CD14-positive monocyte (primary cell): ENCODE data around the gene OXTR. TPM values are rescaled to one million over a fixed set of nuclear protein-coding genes. Genes with fewer than 3 reads are reported as not detected.

ENCODE experiments used
- DNase-seq, 3 donors: peaks; one replicate each; pipeline ENCODE4 v3.0.0-alpha.2; 2011 to 2022
- H2AFZ ChIP-seq: 2 replicates; pipeline ENCODE4 v1.6.0; 2012; ENCODE audit warnings: mild to moderate bottlenecking, low read depth, low read length, inconsistent platforms; ENCODE audit not compliant: insufficient read depth, poor library complexity, severe bottlenecking
- H3K27ac ChIP-seq, 2 donors: 1 replicate in 1 of 2; 2 replicates in 1 of 2; pipeline ENCODE4 v1.5.1; 2012 to 2013; ENCODE audit warnings: low read length in 2 of 2, control low read depth in 1 of 2, inconsistent platforms in 1 of 2, low read depth in 1 of 2, mild to moderate bottlenecking in 1 of 2
- H3K27me3 ChIP-seq, 2 donors: one replicate each; pipeline versions ENCODE4 v1.6.0 to v1.6.1; 2011 to 2013; ENCODE audit warnings: low read length in 2 of 2; ENCODE audit not compliant: control insufficient read depth in 2 of 2, insufficient read depth in 2 of 2
- H3K36me3 ChIP-seq, 2 donors: replicated peaks in 1 of 2; 1 replicate in 1 of 2; 2 replicates in 1 of 2; pipeline versions ENCODE4 v1.5.1 to v1.6.1; 2012 to 2013; ENCODE audit warnings: low read length in 2 of 2, control low read depth in 1 of 2, inconsistent platforms in 1 of 2, mild to moderate bottlenecking in 1 of 2; ENCODE audit not compliant: insufficient read depth in 2 of 2, control insufficient read depth in 1 of 2
- H3K4me1 ChIP-seq, 2 donors: 1 replicate in 1 of 2; 2 replicates in 1 of 2; pipeline versions ENCODE4 v1.5.1 to v1.6.1; 2012 to 2013; ENCODE audit warnings: low read length in 2 of 2, control low read depth in 1 of 2, inconsistent platforms in 1 of 2, mild to moderate bottlenecking in 1 of 2, moderate library complexity in 1 of 2; ENCODE audit not compliant: insufficient read depth in 2 of 2, control insufficient read depth in 1 of 2
- H3K4me2 ChIP-seq: replicated peaks from 2 replicates; pipeline ENCODE3; 2012; ENCODE audit warnings: low read length, moderate library complexity, mild to moderate bottlenecking; ENCODE audit not compliant: poor library complexity, severe bottlenecking; ENCODE audit errors: extremely low read depth
- H3K4me3 ChIP-seq, 3 experiments: fragments of 200-600 bp in 1 of 3; sonication (generic) in 1 of 3; replicated peaks in 1 of 3; 1 replicate in 2 of 3; 2 replicates in 1 of 3; pipeline ENCODE4 v1.5.1; 2011 to 2013; ENCODE audit warnings: low read length in 3 of 3, mild to moderate bottlenecking in 3 of 3, control low read depth in 2 of 3, low read depth in 2 of 3, inconsistent platforms in 1 of 3, moderate library complexity in 1 of 3
- H3K79me2 ChIP-seq: 2 replicates; pipeline ENCODE4 v1.6.0; 2012; ENCODE audit warnings: mild to moderate bottlenecking, control low read depth, inconsistent platforms, low read length, moderate library complexity; ENCODE audit not compliant: insufficient read depth
- H3K9ac ChIP-seq: 2 replicates; pipeline ENCODE4 v1.6.0; 2017; ENCODE audit warnings: low read length, mild to moderate bottlenecking; ENCODE audit not compliant: insufficient read depth, poor library complexity, severe bottlenecking
- H3K9me3 ChIP-seq, 2 donors: replicated peaks in 1 of 2; 1 replicate in 1 of 2; 2 replicates in 1 of 2; pipeline versions ENCODE4 v1.5.1 to v1.6.1; 2012 to 2013; ENCODE audit warnings: low read length in 2 of 2, control low read depth in 1 of 2; ENCODE audit not compliant: control insufficient read depth in 1 of 2, insufficient read depth in 1 of 2
- H4K20me1 ChIP-seq: 2 replicates; pipeline ENCODE4 v1.6.0; 2012; ENCODE audit warnings: mild to moderate bottlenecking, low read length, control low read depth, moderate library complexity; ENCODE audit not compliant: insufficient read depth
- H3K27ac Mint-ChIP-seq, 7 donors: one replicate each; pipeline ENCODE4 v1.8.0; 2020; ENCODE audit warnings: mild to moderate bottlenecking in 7 of 7, mixed read lengths in 7 of 7, moderate library complexity in 6 of 7, inconsistent platforms in 2 of 7
- H3K27me3 Mint-ChIP-seq, 3 donors: one replicate each; pipeline ENCODE4 v1.8.0; 2021 to 2022; ENCODE audit warnings: low read depth in 3 of 3, mild to moderate bottlenecking in 3 of 3, mixed read lengths in 3 of 3, moderate library complexity in 3 of 3, inconsistent platforms in 1 of 3
- H3K36me3 Mint-ChIP-seq, 2 donors: one replicate each; pipeline ENCODE4 v1.8.0; 2020; ENCODE audit warnings: mixed read lengths in 2 of 2, inconsistent platforms in 1 of 2, mild to moderate bottlenecking in 1 of 2
- H3K4me1 Mint-ChIP-seq: one replicate; pipeline ENCODE4 v1.8.0; 2020; ENCODE audit warnings: mild to moderate bottlenecking, mixed read lengths
- H3K4me3 Mint-ChIP-seq, 2 donors: one replicate each; pipeline ENCODE4 v1.8.0; 2020; ENCODE audit warnings: mild to moderate bottlenecking in 2 of 2, mixed read lengths in 2 of 2, moderate library complexity in 1 of 2
- H3K9me3 Mint-ChIP-seq, 7 donors: one replicate each; pipeline ENCODE4 v1.8.0; 2020 to 2022; ENCODE audit warnings: mixed read lengths in 7 of 7, mild to moderate bottlenecking in 6 of 7, moderate library complexity in 6 of 7, inconsistent platforms in 2 of 7
- CTCF ChIP-seq: fragments of 200-600 bp; IDR thresholded peaks from one replicate; pipeline ENCODE4 v1.8.0; 2022; ENCODE audit warnings: antibody characterized with exemption, mild to moderate bottlenecking
- WGBS: methylation state at CpG from one replicate; pipeline ENCODE4 v1.1.5; 2013; ENCODE audit warnings: missing lambda C conversion rate; ENCODE audit not compliant: insufficient coverage; 5-methylcytosine and 5-hydroxymethylcytosine counted together
- intact Hi-C, 2 donors: fragments of 100-400 bp; cut with micrococcal nuclease; formaldehyde crosslinking; loops; one replicate each; pipeline versions ENCODE4 v1.15.0 to v1.15.1; 2023
- polyA plus RNA-seq, 3 donors: library from polyadenylated mRNA; depleted of rRNA in 1 of 3; unstranded in 2 of 3; stranded (reverse) in 1 of 3; fragments of 300-500 nt in 2 of 3; fragments of >200 nt in 1 of 3; fragmentation: Illumina TruSeq in 2 of 3; gene quantifications; 1 replicate in 2 of 3; 2 replicates in 1 of 3; pipeline ENCODE4 v1.2.3, GENCODE V29; 2012 to 2021

Gene OXTR
- polyA plus RNA-seq, 3 donors: 0.03 to 0.07 TPM; not detected in 1

GRCh38 chr3:8816106-8816505 lies 46.7 kb upstream of the OXTR start:
- Histone ChIP-seq H4K20me1 (no peaks in the 10 kb centered on the region), H3K9me3 (peaks cover 39 to 44% of the 10 kb centered on the region in 2 donors), H3K4me2 (no peak overlapping the region), H3K27ac (no peak overlapping the region), H3K9ac (no peak overlapping the region), H3K36me3 (no peaks in the 10 kb centered on the region), H3K4me3 (no peak overlapping the region), H2AFZ (no peak overlapping the region), H3K79me2 (no peaks in the 10 kb centered on the region), H3K27me3 (no peaks in the 10 kb centered on the region), H3K4me1 (no peaks in the 10 kb centered on the region)
- no peaks in the 10 kb centered on the region for H3K4me1 Mint-ChIP-seq
- 93% methylated on average over 2 of the region's 6 CpGs for WGBS
- no peaks in the 10 kb centered on the region for H3K36me3 Mint-ChIP-seq
- no peaks in the 10 kb centered on the region for H3K27me3 Mint-ChIP-seq
- DNase-seq: no peak
- H3K4me3 Mint-ChIP-seq: no peak overlapping the region
- no peak overlapping the region for H3K27ac Mint-ChIP-seq
- H3K9me3 Mint-ChIP-seq: peaks cover 14 to 48% (median 26%) of the 10 kb centered on the region in 7 donors
- TF ChIP-seq CTCF: no peak
- intact Hi-C loops: no loop called here

- Mint-ChIP-seq H3K27ac (no peak overlapping the region), H3K27me3 (no peaks in the 10 kb centered on the region), H3K36me3 (no peaks in the 10 kb centered on the region), H3K4me3 (no peak overlapping the region), H3K4me1 (no peaks in the 10 kb centered on the region), H3K9me3 (peaks cover 8 to 28% (median 14%) of the 10 kb centered on the region in 7 donors)
- no peak overlapping the region for H3K4me3 ChIP-seq
- no peak overlapping the region for H3K4me2 ChIP-seq
- H3K27me3 ChIP-seq: no peaks in the 10 kb centered on the region
- no peaks in the 10 kb centered on the region for H3K79me2 ChIP-seq
- H3K9me3 ChIP-seq: peaks cover 17 to 33% of the 10 kb centered on the region in 2 donors
- WGBS: 100% methylated on average over 1 of the region's 1 CpG
- no peak overlapping the region for H3K9ac ChIP-seq
- intact Hi-C loops: no loop called here
- no peak overlapping the region for H2AFZ ChIP-seq
- DNase-seq: no peak
- H3K27ac ChIP-seq: no peak overlapping the region
- H3K4me1 ChIP-seq: no peaks in the 10 kb centered on the region
- no peaks in the 10 kb centered on the region for H3K36me3 ChIP-seq
- no peak for TF ChIP-seq CTCF
- H4K20me1 ChIP-seq: no peaks in the 10 kb centered on the region
Measured at GRCh38 chr3:8813411-8813810, 44.0 kb upstream of the OXTR start.
